Neural cell (in vitro differentiated cells): ENCODE measurements around the gene POMT1. TPM values are rescaled to one million over a fixed set of nuclear protein-coding genes. Genes with fewer than 3 reads are reported as not detected.
A peak's percentile ranks its signal among the peaks of the same experiment; 100 is the strongest.

Experiments used
- H2AFZ ChIP-seq: fragments of 200-600, 300-800 bp; sonication (generic), shearing (Covaris generic); 2 replicates; pipeline ENCODE4 v1.6.0; 2014; ENCODE audit warnings: low read depth, mild to moderate bottlenecking, antibody characterized with exemption, low read length, moderate library complexity
- H3F3A ChIP-seq: fragments of 200-600 bp; shearing (Covaris generic); 2 replicates; pipeline ENCODE4 v1.6.1; 2016; ENCODE audit warnings: mild to moderate bottlenecking, moderate library complexity, mixed read lengths, antibody characterized with exemption, low read length; ENCODE audit not compliant: insufficient read depth, poor library complexity, severe bottlenecking
- H3K27ac ChIP-seq: fragments of 200-600, 300-800 bp; sonication (generic), shearing (Covaris generic); 2 replicates; pipeline ENCODE4 v1.5.1; 2014; ENCODE audit warnings: mild to moderate bottlenecking, low read length, moderate library complexity
- H3K27me3 ChIP-seq: fragments of 300-800, 200-600 bp; sonication (generic), shearing (Covaris generic); 2 replicates; pipeline ENCODE4 v1.6.0; 2014; ENCODE audit warnings: mild to moderate bottlenecking, low read depth, low read length, moderate library complexity; ENCODE audit not compliant: insufficient read depth
- H3K36me3 ChIP-seq: fragments of 300-800, 200-600 bp; sonication (generic), shearing (Covaris generic); 2 replicates; pipeline ENCODE4 v1.5.1; 2014; ENCODE audit warnings: mild to moderate bottlenecking, antibody characterized with exemption, low read length, moderate library complexity; ENCODE audit not compliant: insufficient read depth
- H3K4me2 ChIP-seq: fragments of 300-800, 200-600 bp; sonication (generic), shearing (Covaris generic); 2 replicates; pipeline ENCODE4 v1.6.0; 2014; ENCODE audit warnings: mild to moderate bottlenecking, low read length
- H3K4me3 ChIP-seq: fragments of 300-800, 200-600 bp; sonication (generic), shearing (Covaris generic); 2 replicates; pipeline ENCODE4 v1.5.1; 2014; ENCODE audit warnings: mild to moderate bottlenecking, low read length, moderate library complexity
- H3K79me2 ChIP-seq: fragments of 200-600 bp; shearing (Covaris generic); replicated peaks from 2 replicates; pipeline ENCODE4 v1.6.0; 2014; ENCODE audit warnings: mild to moderate bottlenecking, low read length, moderate library complexity; ENCODE audit not compliant: insufficient read depth
- H3K9ac ChIP-seq: fragments of 300-800, 200-600 bp; sonication (generic), shearing (Covaris generic); 2 replicates; pipeline ENCODE4 v1.6.1; 2016; ENCODE audit warnings: mild to moderate bottlenecking, low read length, mixed read lengths
- H3K9me2 ChIP-seq: fragments of 200-600 bp; shearing (Covaris generic); 2 replicates; pipeline ENCODE4 v1.6.1; 2016; ENCODE audit warnings: mild to moderate bottlenecking, low read length, mixed read lengths; ENCODE audit not compliant: insufficient read depth
- H3K9me3 ChIP-seq: fragments of 200-600, 300-800 bp; sonication (generic), shearing (Covaris generic); 2 replicates; pipeline ENCODE4 v1.6.1; 2016; ENCODE audit warnings: mild to moderate bottlenecking, mixed run types, low read length, moderate library complexity, mixed read lengths
- H4K20me1 ChIP-seq: fragments of 200-600 bp; shearing (Covaris generic); 2 replicates; pipeline ENCODE4 v1.6.1; 2016; ENCODE audit warnings: mild to moderate bottlenecking, mixed run types; ENCODE audit not compliant: insufficient read depth
- EP300 ChIP-seq: fragments of 450-650 bp; conservative IDR thresholded peaks from 2 replicates; pipeline ENCODE4 v1.6.1; 2014; ENCODE audit warnings: antibody characterized with exemption, mild to moderate bottlenecking, moderate library complexity; ENCODE audit not compliant: poor library complexity, severe bottlenecking
- EZH2 ChIP-seq: fragments of 200-600, 300-800 bp; shearing (Covaris generic), sonication (generic); IDR thresholded peaks from 2 replicates; pipeline ENCODE4 v1.6.1; 2014; ENCODE audit warnings: antibody characterized with exemption, low read length, borderline replicate concordance, mild to moderate bottlenecking; ENCODE audit not compliant: insufficient read depth, poor library complexity, severe bottlenecking
- MXI1 ChIP-seq: fragments of 450-650 bp; conservative IDR thresholded peaks from 2 replicates; pipeline ENCODE4 v1.6.1; 2014; ENCODE audit warnings: antibody characterized with exemption, mild to moderate bottlenecking; ENCODE audit not compliant: poor library complexity, severe bottlenecking
- POLR2AphosphoS5 ChIP-seq: IDR thresholded peaks from 2 replicates; pipeline ENCODE4 v1.6.1; 2012
- RAD21 ChIP-seq: fragments of 450-650 bp; conservative IDR thresholded peaks from 2 replicates; pipeline ENCODE4 v1.6.1; 2014; ENCODE audit warnings: antibody characterized with exemption, mild to moderate bottlenecking, moderate library complexity
- REST ChIP-seq: IDR thresholded peaks from 2 replicates; pipeline ENCODE4 v1.6.1; 2012; ENCODE audit warnings: borderline replicate concordance
- SMC3 ChIP-seq: fragments of 450-650 bp; conservative IDR thresholded peaks from 2 replicates; pipeline ENCODE4 v1.6.1; 2014; ENCODE audit warnings: antibody characterized with exemption, mild to moderate bottlenecking, moderate library complexity; ENCODE audit not compliant: poor library complexity
- TAF1 ChIP-seq: IDR thresholded peaks from 2 replicates; pipeline ENCODE4 v1.6.1; 2012; ENCODE audit warnings: low read depth
- polyA plus RNA-seq: library from polyadenylated mRNA; depleted of rRNA; stranded (reverse); fragments of >200 nt; gene quantifications from 2 replicates; pipeline ENCODE4 v1.2.3, GENCODE V29; 2014
- TF ChIP-seq, protein P1 (sequence below): fragments of 450-650 bp; IDR thresholded peaks from 2 replicates; pipeline ENCODE4 v1.5.1; 2014; ENCODE audit warnings: antibody characterized with exemption, mild to moderate bottlenecking, moderate library complexity; ENCODE audit not compliant: poor library complexity, severe bottlenecking

POMT1 gene
- polyA plus RNA-seq, 1 donor from 2014 or later, result 131 TPM

- Histone ChIP-seq H3K36me3 (peaks cover 9% of the 10 kb centered on the region), H3K27me3 (no peaks in the 10 kb centered on the region), H2AFZ (no peak overlapping the region), H3K79me2 (peaks cover 3% of the 10 kb centered on the region), H3K27ac (no peak overlapping the region), H3F3A (no peaks in the 10 kb centered on the region), H3K4me2 (peak overlapping the region; percentile 70), H4K20me1 (no peaks in the 10 kb centered on the region), H3K4me3 (peak overlapping the region; percentile 92), H3K9me3 (no peaks in the 10 kb centered on the region), H3K9ac (peak overlapping the region; percentile 76), H3K9me2 (no peaks in the 10 kb centered on the region)
- TF ChIP-seq POLR2AphosphoS5 (no peak), EZH2 (no peak), REST (no peak), TAF1 (no peak), MXI1 (no peak), SMC3 (no peak), RAD21 (no peak), EP300 (no peak)
- TF ChIP-seq, protein P1, sequence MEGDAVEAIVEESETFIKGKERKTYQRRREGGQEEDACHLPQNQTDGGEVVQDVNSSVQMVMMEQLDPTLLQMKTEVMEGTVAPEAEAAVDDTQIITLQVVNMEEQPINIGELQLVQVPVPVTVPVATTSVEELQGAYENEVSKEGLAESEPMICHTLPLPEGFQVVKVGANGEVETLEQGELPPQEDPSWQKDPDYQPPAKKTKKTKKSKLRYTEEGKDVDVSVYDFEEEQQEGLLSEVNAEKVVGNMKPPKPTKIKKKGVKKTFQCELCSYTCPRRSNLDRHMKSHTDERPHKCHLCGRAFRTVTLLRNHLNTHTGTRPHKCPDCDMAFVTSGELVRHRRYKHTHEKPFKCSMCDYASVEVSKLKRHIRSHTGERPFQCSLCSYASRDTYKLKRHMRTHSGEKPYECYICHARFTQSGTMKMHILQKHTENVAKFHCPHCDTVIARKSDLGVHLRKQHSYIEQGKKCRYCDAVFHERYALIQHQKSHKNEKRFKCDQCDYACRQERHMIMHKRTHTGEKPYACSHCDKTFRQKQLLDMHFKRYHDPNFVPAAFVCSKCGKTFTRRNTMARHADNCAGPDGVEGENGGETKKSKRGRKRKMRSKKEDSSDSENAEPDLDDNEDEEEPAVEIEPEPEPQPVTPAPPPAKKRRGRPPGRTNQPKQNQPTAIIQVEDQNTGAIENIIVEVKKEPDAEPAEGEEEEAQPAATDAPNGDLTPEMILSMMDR, result no peak
These were observed 27.8 kb downstream of the POMT1 start for GRCh38 chr9:131530546-131530919.

DNA sequence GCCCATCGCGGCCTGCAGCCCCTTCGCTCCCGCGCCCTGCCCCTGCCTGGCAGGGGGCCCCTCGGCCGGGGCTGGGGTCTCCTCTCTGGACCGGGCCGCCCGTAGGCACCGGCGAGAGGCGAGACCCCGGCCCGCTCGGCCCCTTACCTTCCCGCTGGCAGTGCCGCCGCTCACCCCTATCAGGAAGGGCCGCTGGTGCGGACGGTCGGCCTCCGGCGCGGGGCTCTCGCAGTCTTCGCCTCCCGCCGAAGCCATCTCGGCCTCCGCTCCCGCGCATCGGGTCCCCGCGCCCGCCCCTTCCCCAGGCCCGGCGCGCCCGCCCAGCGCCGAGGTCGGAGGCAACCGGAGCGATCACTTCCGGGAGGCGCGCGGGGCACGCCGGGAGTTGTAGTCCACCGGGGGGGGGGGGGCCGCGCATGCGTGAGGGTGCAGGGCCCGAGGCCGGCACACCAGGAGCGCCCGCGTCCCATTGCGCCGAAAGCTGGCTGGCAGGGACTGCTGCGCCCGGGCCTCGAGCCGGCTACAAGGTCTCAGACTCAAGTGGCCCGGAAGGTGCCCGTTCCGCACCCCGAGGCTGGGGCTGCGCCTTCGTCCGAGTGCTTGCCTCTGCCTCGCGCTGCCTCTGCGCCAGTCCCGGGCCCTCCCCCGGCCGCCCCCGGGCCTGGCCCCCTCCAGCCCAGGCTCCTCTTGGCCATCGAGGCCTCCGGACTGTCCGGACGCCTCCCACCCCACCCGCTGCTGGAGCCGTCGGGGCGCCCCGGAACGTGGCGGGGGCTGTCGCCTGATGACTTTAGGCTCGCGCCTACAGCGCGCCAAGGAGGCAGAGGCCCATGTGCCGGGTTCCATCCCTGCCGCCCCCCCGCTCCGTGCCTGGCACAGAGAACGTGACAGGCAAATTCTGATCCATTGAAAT is 28.5 kb downstream of the POMT1 start, which contains the start of gene UCK1:
Gene UCK1, minus strand, starts transcription at position 344 of the 913 bp plus-strand sequence. Its CDS starts 89 bp downstream, at position 255.
- Histone ChIP-seq H3K9ac (peak within 1 kb of the TSS; percentile 76), H3K36me3 (peaks cover 9% of the 10 kb centered on the region), H4K20me1 (no peaks in the 10 kb centered on the region), H3K9me3 (no peaks in the 10 kb centered on the region), H3F3A (no peaks in the 10 kb centered on the region), H3K79me2 (peaks cover 3% of the 10 kb centered on the region), H3K4me3 (peak within 1 kb of the TSS; percentile 92), H3K9me2 (no peaks in the 10 kb centered on the region), H2AFZ (peak within 1 kb of the TSS; percentile 73), H3K4me2 (peak within 1 kb of the TSS; percentile 70), H3K27ac (peak within 1 kb of the TSS; percentile 28), H3K27me3 (no peaks in the 10 kb centered on the region)
- TF ChIP-seq RAD21 (peak; percentile 48), POLR2AphosphoS5 (peak; percentile 75), EZH2 (no peak), TAF1 (no peak), EP300 (peak; percentile 31), REST (peak; percentile 5), MXI1 (peak; percentile 73), SMC3 (peak; percentile 43)
- TF ChIP-seq, protein P1, result no peak
